RCC 7860 (cell line): Measurements from ENCODE around the gene SLC10A3.

Experiments
- DNase-seq: peaks from one replicate; pipeline ENCODE4 v3.0.0-alpha.2; 2015; ENCODE audit warnings: low spot score
- FAIRE-seq: peaks from 2 replicates; lab custom pipeline; 2012; peaks lifted over from hg19 to GRCh38; lab: Jason Lieb, UNC

Gene SLC10A3

GRCh38 chrX:154485150-154486051 is 5.0 kb downstream of the SLC10A3 start:
- FAIRE-seq (no peak), DNase-seq (no peak)

GRCh38 chrX:154484255-154485149 is 5.9 kb downstream of the SLC10A3 start:
- DNase-seq = no peak
- FAIRE-seq = no peak

- DNase-seq = no peak
- no peak for FAIRE-seq
Observed at GRCh38 chrX:154483325-154483724, 7.1 kb downstream of the SLC10A3 start.

- FAIRE-seq = no peak
Observed at GRCh38 chrX:154482786-154483185, 7.6 kb downstream of the SLC10A3 start.

GRCh38 chrX:154481911-154482601 is 8.4 kb downstream of the SLC10A3 start:
- no peak for DNase-seq
- FAIRE-seq = no peak

More at GRCh38 chrX:154482786-154483185, 7.6 kb downstream of the SLC10A3 start:
- DNase-seq = no peak

- DNase-seq = no peak
- FAIRE-seq = no peak
Observed at GRCh38 chrX:154481195-154481594, 9.2 kb downstream of the SLC10A3 start.

- DNase-seq = peak; percentile 74
- FAIRE-seq = no peak
Observed at GRCh38 chrX:154478728-154479622, 11.5 kb downstream of the SLC10A3 start, which contains the start of gene LAGE3. Gene LAGE3 (minus strand): TSS chrX:154479281. CDS start chrX:154478915, 366 bp downstream.

GRCh38 chrX:154477891-154478477 is 12.4 kb downstream of the SLC10A3 start:
- FAIRE-seq = no peak

GRCh38 chrX:154476821-154477220 is 13.6 kb downstream of the SLC10A3 start:
- FAIRE-seq (no peak), DNase-seq (peak; percentile 7)

More at GRCh38 chrX:154477891-154478477, 12.4 kb downstream of the SLC10A3 start:
- DNase-seq = no peak

- DNase-seq = no peak
- no peak for FAIRE-seq
Observed at GRCh38 chrX:154473683-154474082, 16.7 kb downstream of the SLC10A3 start.

- DNase-seq = no peak
- no peak for FAIRE-seq
Observed at GRCh38 chrX:154472685-154473632, 17.5 kb downstream of the SLC10A3 start.

- DNase-seq (no peak), FAIRE-seq (no peak)
Observed at GRCh38 chrX:154471839-154472684, 18.4 kb downstream of the SLC10A3 start.

- FAIRE-seq (no peak), DNase-seq (no peak)
Observed at GRCh38 chrX:154470914-154471568, 19.4 kb downstream of the SLC10A3 start.

- FAIRE-seq (no peak), DNase-seq (no peak)
Observed at GRCh38 chrX:154470434-154470833, 20.0 kb downstream of the SLC10A3 start.

GRCh38 chrX:154469880-154470279 is 20.5 kb downstream of the SLC10A3 start:
- DNase-seq = no peak
- no peak for FAIRE-seq

GRCh38 chrX:154469114-154469513 is 21.3 kb downstream of the SLC10A3 start:
- no peak for DNase-seq
- FAIRE-seq = no peak

- no peak for DNase-seq
- FAIRE-seq = no peak
Observed at GRCh38 chrX:154468217-154468616, 22.2 kb downstream of the SLC10A3 start.
